ENCODE data around the gene STYX. TPM values are rescaled to one million over a fixed set of nuclear protein-coding genes. Genes with fewer than 3 reads are reported as not detected.

STYX gene
- total and polyA plus RNA-seq, 2 of the 4 experiments (the other 2 are of a cell fraction) = 5.8 to 7.5 TPM

- Histone ChIP-seq H3K9me3 (ENCODE audit: control insufficient read depth, insufficient read depth, low read length) (no peaks in the 10 kb centered on the region), H2BK120ac (ENCODE audit: low read depth, low read length) (no peak overlapping the region), H4K91ac (ENCODE audit: insufficient read depth, low read depth, low read length) (no peak overlapping the region), H3K79me1 (ENCODE audit: low read depth in 1 of 2, low read length in 2 of 2) (peaks cover 11 to 42% of the 10 kb centered on the region in 2 experiments; a peak in 3 of 4 replicates), H3K23ac (ENCODE audit: low read depth, low read length) (no peak overlapping the region), H4K5ac (ENCODE audit: low read depth, low read length) (no peak overlapping the region), H3K4me1 (ENCODE audit: control insufficient read depth, insufficient read depth, low read length) (peaks cover 6% of the 10 kb centered on the region), H4K8ac (ENCODE audit: low read depth in 2 of 2, low read length in 2 of 2) (no peak overlapping the region), H2BK15ac (ENCODE audit: low read depth, low read length) (no peak overlapping the region), H3K36me3 (ENCODE audit: control insufficient read depth, insufficient read depth, low read length) (peaks cover 4% of the 10 kb centered on the region; the same call in 1 of the 2 replicates), H3K27ac (ENCODE audit: insufficient read depth, low read length) (no peak overlapping the region), H2BK20ac (ENCODE audit: low read depth, low read length) (no peak overlapping the region), H3K9me1 (ENCODE audit: insufficient read depth, low read length) (no peaks in the 10 kb centered on the region), H3K18ac (ENCODE audit: low read depth, low read length) (no peak overlapping the region), H2AFZ (replicated peaks; ENCODE audit: low read length, poor library complexity) (no peak overlapping the region), H3K14ac (replicated peaks; ENCODE audit: low read depth, low read length) (no peak overlapping the region), H3K4me2 (ENCODE audit: low read depth, low read length) (no peak overlapping the region), H3K4ac (ENCODE audit: low read depth, low read length) (no peak overlapping the region), H2BK5ac (ENCODE audit: low read depth, low read length, poor library complexity, severe bottlenecking) (no peak overlapping the region), H3K56ac (ENCODE audit: extremely low read depth, insufficient read depth, low read length) (no peak overlapping the region), H3K9ac (ENCODE audit: low read depth, low read length) (no peak overlapping the region), H2AK9ac (replicated peaks; ENCODE audit: low read depth, low read length, poor library complexity) (no peak overlapping the region), H4K20me1 (ENCODE audit: insufficient read depth, low read length) (no peaks in the 10 kb centered on the region; the same call in 1 of the 2 replicates), H3K4me3 (ENCODE audit: insufficient read depth, low read depth, low read length) (no peak overlapping the region), H3K27me3 (ENCODE audit: control insufficient read depth, insufficient read depth, low read length) (no peaks in the 10 kb centered on the region), H2AK5ac (ENCODE audit: low read depth, low read length) (no peak overlapping the region)
- dilution Hi-C loops (cut with HindIII; ENCODE audit: low sequenced_read_pairs, unreplicated experiment) = no loop called here
- no TSS peak for BruUV-seq (replicated peaks)
- no CpG with 5 or more reads among the region's 1 CpG for WGBS, 2 experiments (ENCODE audit: extremely low coverage in 2 of 2, insufficient read length in 1 of 2)
- intact Hi-C loops (cut with micrococcal nuclease) = loop anchor here (10.0 kb wide), 1 partner anchor 414 kb away; the partner anchor contains the start of gene DDHD1
- in situ Hi-C loops (cut with MboI; ENCODE audit: low sequenced_read_pairs) = no loop called here
- ChIA-PET POLR2A (ENCODE audit: unreplicated experiment) (no interaction called here), CTCF (no interaction called here)
- DNase-seq (no peak), ATAC-seq (ENCODE audit: low read depth) (no peak)
- TF ChIP-seq CEBPB (IDR thresholded peaks at IDR 0.05; ENCODE audit: low read depth, low read length) (no peak), SMC3 (IDR thresholded peaks at IDR 0.05; ENCODE audit: low read depth, low read length) (no peak), RCOR1 (IDR thresholded peaks at IDR 0.05; ENCODE audit: insufficient replicate concordance, low read length) (no peak), MXI1 (IDR thresholded peaks at IDR 0.05; ENCODE audit: borderline replicate concordance, low read depth, low read length) (no peak), POLR2A (IDR thresholded peaks at IDR 0.05; ENCODE audit: low read depth, low read length) (no peak), NFE2L2 (IDR thresholded peaks at IDR 0.05; ENCODE audit: low read depth, low read length) (no peak)
- TF ChIP-seq, protein P1, sequence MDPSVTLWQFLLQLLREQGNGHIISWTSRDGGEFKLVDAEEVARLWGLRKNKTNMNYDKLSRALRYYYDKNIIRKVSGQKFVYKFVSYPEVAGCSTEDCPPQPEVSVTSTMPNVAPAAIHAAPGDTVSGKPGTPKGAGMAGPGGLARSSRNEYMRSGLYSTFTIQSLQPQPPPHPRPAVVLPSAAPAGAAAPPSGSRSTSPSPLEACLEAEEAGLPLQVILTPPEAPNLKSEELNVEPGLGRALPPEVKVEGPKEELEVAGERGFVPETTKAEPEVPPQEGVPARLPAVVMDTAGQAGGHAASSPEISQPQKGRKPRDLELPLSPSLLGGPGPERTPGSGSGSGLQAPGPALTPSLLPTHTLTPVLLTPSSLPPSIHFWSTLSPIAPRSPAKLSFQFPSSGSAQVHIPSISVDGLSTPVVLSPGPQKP (IDR thresholded peaks at IDR 0.05; ENCODE audit: borderline replicate concordance, low read depth, low read length) = no peak
These were observed 10.8 kb downstream of the STYX start for GRCh38 chr14:52740751-52741150.
